ENCODE results near the gene TBC1D5.

DNA sequence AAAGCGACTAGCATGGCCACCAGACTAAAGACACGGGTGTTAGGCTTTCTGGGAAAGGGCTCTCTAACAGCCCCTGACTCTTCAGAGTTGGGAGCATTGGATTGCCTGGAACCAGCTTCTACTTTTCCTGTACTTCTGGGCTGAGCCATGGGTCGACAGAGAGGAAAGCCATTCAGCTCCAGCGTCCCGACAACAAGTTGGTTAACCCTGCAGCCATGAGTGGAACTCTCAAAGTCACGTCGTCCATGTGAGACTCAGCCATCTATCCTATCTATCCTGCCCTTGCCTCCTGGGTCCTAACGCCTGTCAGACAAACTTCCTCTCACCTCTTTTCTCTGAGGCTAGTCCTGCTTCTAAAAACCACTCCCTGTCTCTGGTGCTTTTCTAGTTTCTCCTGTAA lies 32.6 kb upstream of the TBC1D5 start:
- TF ChIP-seq JUND (IDR thresholded peaks at IDR 0.05) = no peak
- TF ChIP-seq, protein P1, sequence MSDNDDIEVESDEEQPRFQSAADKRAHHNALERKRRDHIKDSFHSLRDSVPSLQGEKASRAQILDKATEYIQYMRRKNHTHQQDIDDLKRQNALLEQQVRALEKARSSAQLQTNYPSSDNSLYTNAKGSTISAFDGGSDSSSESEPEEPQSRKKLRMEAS (IDR thresholded peaks at IDR 0.05) = no peak
- no peak for TF ChIP-seq POLR2A (IDR thresholded peaks at IDR 0.05; ENCODE audit: borderline replicate concordance, extremely low read depth, insufficient read depth, insufficient read length)
- no peak for TF ChIP-seq REST (IDR thresholded peaks at IDR 0.05; ENCODE audit: low read depth)
- TF ChIP-seq RAD21 (IDR thresholded peaks at IDR 0.05; ENCODE audit: low read depth) = no peak
- no peak for TF ChIP-seq YY1 (IDR thresholded peaks at IDR 0.05; ENCODE audit: extremely low read depth, insufficient replicate concordance, low read depth, low read length)
- TF ChIP-seq, protein P2, sequence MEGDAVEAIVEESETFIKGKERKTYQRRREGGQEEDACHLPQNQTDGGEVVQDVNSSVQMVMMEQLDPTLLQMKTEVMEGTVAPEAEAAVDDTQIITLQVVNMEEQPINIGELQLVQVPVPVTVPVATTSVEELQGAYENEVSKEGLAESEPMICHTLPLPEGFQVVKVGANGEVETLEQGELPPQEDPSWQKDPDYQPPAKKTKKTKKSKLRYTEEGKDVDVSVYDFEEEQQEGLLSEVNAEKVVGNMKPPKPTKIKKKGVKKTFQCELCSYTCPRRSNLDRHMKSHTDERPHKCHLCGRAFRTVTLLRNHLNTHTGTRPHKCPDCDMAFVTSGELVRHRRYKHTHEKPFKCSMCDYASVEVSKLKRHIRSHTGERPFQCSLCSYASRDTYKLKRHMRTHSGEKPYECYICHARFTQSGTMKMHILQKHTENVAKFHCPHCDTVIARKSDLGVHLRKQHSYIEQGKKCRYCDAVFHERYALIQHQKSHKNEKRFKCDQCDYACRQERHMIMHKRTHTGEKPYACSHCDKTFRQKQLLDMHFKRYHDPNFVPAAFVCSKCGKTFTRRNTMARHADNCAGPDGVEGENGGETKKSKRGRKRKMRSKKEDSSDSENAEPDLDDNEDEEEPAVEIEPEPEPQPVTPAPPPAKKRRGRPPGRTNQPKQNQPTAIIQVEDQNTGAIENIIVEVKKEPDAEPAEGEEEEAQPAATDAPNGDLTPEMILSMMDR (IDR thresholded peaks at IDR 0.05 in 2 of 3, conservative IDR thresholded peaks at IDR 0.05 in 1 of 3; ENCODE audit: borderline replicate concordance in 1 of 3, insufficient read depth in 1 of 3, low read depth in 2 of 3, low read length in 2 of 3) = no peak
- TF ChIP-seq EZH2 (IDR thresholded peaks at IDR 0.05) = no peak
- no peak for TF ChIP-seq POLR2AphosphoS5 (IDR thresholded peaks at IDR 0.05; ENCODE audit: low read depth, low read length)
- TF ChIP-seq SRF (IDR thresholded peaks at IDR 0.05; ENCODE audit: low read depth) = no peak

Measured in HCT116 (cell line).